Mesenchymal stem cell (in vitro differentiated cells and primary cell): ENCODE results near the gene ZBTB7C.

Source experiments
- DNase-seq: peaks from one replicate; pipeline ENCODE4 v3.0.0-alpha.2; 2013
- H2AFZ ChIP-seq: one replicate; pipeline ENCODE4 v1.6.1; 2013; ENCODE audit warnings: low read depth, mild to moderate bottlenecking, control low read depth, inconsistent platforms, low read length, moderate library complexity
- H2AK5ac ChIP-seq: 2 replicates; pipeline ENCODE4 v1.6.1; 2013; ENCODE audit warnings: low read length, moderate library complexity, mild to moderate bottlenecking, inconsistent platforms; ENCODE audit not compliant: severe bottlenecking
- H2BK120ac ChIP-seq: one replicate; pipeline ENCODE4 v1.6.1; 2013; ENCODE audit warnings: low read depth, mild to moderate bottlenecking, inconsistent platforms, low read length, moderate library complexity
- H2BK12ac ChIP-seq, 2 experiments: one replicate each; pipeline ENCODE4 v1.6.1; 2013; ENCODE audit warnings: inconsistent platforms in 2 of 2, low read length in 2 of 2, mild to moderate bottlenecking in 2 of 2, moderate library complexity in 2 of 2, control low read depth in 1 of 2
- H2BK15ac ChIP-seq: one replicate; pipeline ENCODE4 v1.6.1; 2013; ENCODE audit warnings: mild to moderate bottlenecking, low read depth, inconsistent platforms; ENCODE audit not compliant: poor library complexity, severe bottlenecking
- H2BK5ac ChIP-seq: 2 replicates; pipeline ENCODE4 v1.6.1; 2013; ENCODE audit warnings: low read depth, mild to moderate bottlenecking, low read length, control low read depth, inconsistent platforms; ENCODE audit not compliant: poor library complexity, severe bottlenecking
- H3K14ac ChIP-seq, 2 experiments: one replicate each; pipeline ENCODE4 v1.6.1; 2013; ENCODE audit warnings: inconsistent platforms in 2 of 2, low read length in 2 of 2, control low read depth in 1 of 2, mild to moderate bottlenecking in 1 of 2, moderate library complexity in 1 of 2
- H3K18ac ChIP-seq, 2 experiments: one replicate each; pipeline ENCODE4 v1.6.1; 2013; ENCODE audit warnings: inconsistent platforms in 2 of 2, low read length in 2 of 2, control low read depth in 1 of 2, low read depth in 1 of 2, mild to moderate bottlenecking in 1 of 2
- H3K23ac ChIP-seq, 2 experiments: one replicate each; pipeline ENCODE4 v1.6.1; 2013; ENCODE audit warnings: inconsistent platforms in 2 of 2, low read length in 2 of 2, mild to moderate bottlenecking in 2 of 2, moderate library complexity in 2 of 2, control low read depth in 1 of 2
- H3K27ac ChIP-seq: 2 replicates; pipeline ENCODE4 v1.5.1; 2013; ENCODE audit warnings: mild to moderate bottlenecking, moderate library complexity, low read length, control low read depth, inconsistent platforms; ENCODE audit not compliant: poor library complexity, severe bottlenecking
- H3K27me3 ChIP-seq, 2 experiments: 2 replicates each; pipeline versions ENCODE4 v1.6.1 to v1.7.0; 2013; ENCODE audit warnings: low read length in 2 of 2, mild to moderate bottlenecking in 2 of 2, moderate library complexity in 2 of 2, control low read depth in 1 of 2, inconsistent platforms in 1 of 2; ENCODE audit not compliant: control insufficient read depth in 1 of 2, insufficient read depth in 1 of 2
- H3K36me3 ChIP-seq, 2 experiments: 2 replicates each; pipeline versions ENCODE4 v1.6.1 to v1.7.0; 2013; ENCODE audit warnings: low read length in 2 of 2, control low read depth in 1 of 2, inconsistent platforms in 1 of 2, low read depth in 1 of 2, mild to moderate bottlenecking in 1 of 2; ENCODE audit not compliant: insufficient read depth in 2 of 2, control insufficient read depth in 1 of 2
- H3K4ac ChIP-seq, 2 experiments: one replicate each; pipeline ENCODE4 v1.6.1; 2013; ENCODE audit warnings: inconsistent platforms in 2 of 2, low read length in 2 of 2, mild to moderate bottlenecking in 2 of 2, moderate library complexity in 2 of 2, control low read depth in 1 of 2, low read depth in 1 of 2
- H3K4me1 ChIP-seq: 2 replicates; pipeline ENCODE4 v1.6.1; 2013; ENCODE audit warnings: low read depth, low read length, control low read depth; ENCODE audit not compliant: control insufficient read depth, insufficient read depth
- H3K4me2 ChIP-seq: 2 replicates; pipeline ENCODE4 v1.6.1; 2013; ENCODE audit warnings: low read length, mild to moderate bottlenecking, inconsistent platforms; ENCODE audit not compliant: poor library complexity, severe bottlenecking
- H3K4me3 ChIP-seq, 2 experiments: 2 replicates each; pipeline versions ENCODE4 v1.5.1 to v1.7.0; 2013; ENCODE audit warnings: low read length in 2 of 2, mild to moderate bottlenecking in 2 of 2, control low read depth in 1 of 2, low read depth in 1 of 2; ENCODE audit not compliant: insufficient read depth in 1 of 2
- H3K79me1 ChIP-seq: replicated peaks from 2 replicates; pipeline ENCODE4 v1.6.1; 2013; ENCODE audit warnings: mild to moderate bottlenecking, control low read depth, low read length, inconsistent platforms; ENCODE audit not compliant: poor library complexity, severe bottlenecking
- H3K9ac ChIP-seq: 2 replicates; pipeline ENCODE4 v1.7.0; 2013; ENCODE audit warnings: mild to moderate bottlenecking, low read length, moderate library complexity
- H3K9me3 ChIP-seq: 2 replicates; pipeline ENCODE4 v1.7.0; 2013; ENCODE audit warnings: mild to moderate bottlenecking, low read length; ENCODE audit not compliant: control insufficient read depth
- H4K8ac ChIP-seq: one replicate; pipeline ENCODE4 v1.6.1; 2013; ENCODE audit warnings: inconsistent platforms, mild to moderate bottlenecking, low read length, moderate library complexity
- H4K91ac ChIP-seq: one replicate; pipeline ENCODE4 v1.6.1; 2013; ENCODE audit warnings: mild to moderate bottlenecking, low read length, inconsistent platforms
- WGBS: methylation state at CpG from one replicate; pipeline ENCODE4 v1.1.7; 2013; ENCODE audit warnings: mixed read lengths; 5-methylcytosine and 5-hydroxymethylcytosine counted together

Gene ZBTB7C

DNA sequence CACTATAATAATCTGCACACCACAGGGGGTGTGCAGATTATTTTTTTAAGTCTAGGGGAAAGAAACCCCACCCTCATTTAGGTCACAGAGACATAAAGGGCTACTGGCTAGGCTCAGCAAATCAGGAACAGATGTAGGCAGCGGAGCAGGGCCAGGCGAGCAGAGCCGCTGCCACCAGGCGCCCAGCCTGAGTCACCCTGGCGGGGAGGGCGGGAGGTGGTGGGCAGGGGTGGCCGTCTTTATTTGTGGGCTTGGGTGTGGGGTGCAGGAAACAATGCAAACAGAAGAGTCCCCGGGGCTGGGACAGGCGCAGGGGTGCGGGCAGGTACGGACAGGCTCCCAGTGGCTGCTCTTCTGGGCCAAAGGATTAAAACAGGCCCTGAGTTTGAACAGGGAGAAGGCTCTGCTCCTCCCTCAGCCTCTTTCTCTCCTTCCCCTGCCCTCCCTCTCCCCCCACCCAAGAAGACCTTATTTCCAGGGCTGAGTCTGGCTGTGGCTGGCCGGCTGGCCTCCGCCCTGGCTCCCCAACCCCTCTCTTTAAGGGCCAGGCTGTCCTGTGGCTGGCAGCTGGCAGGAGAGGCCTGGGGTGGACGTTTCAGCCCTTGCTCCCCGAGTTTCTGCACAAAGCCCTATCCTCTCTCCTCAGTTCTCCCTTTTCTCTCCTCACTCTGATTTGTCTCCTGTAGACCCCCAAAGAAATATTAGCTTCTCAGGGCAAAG is 335.8 kb downstream of the ZBTB7C start:
- no peak overlapping the region for H4K91ac ChIP-seq
- H2BK120ac ChIP-seq: no peak overlapping the region
- no peaks in the 10 kb centered on the region for H3K9me3 ChIP-seq
- no peak overlapping the region for H2BK12ac ChIP-seq
- H3K4me3 ChIP-seq: no peak overlapping the region
- no peaks in the 10 kb centered on the region for H3K36me3 ChIP-seq
- 84% methylated on average over 14 of the region's 15 CpGs for WGBS
- H3K27me3 ChIP-seq: peaks cover 3 to 73% of the 10 kb centered on the region in 2 experiments
- peak overlapping the region; percentile 70 for H3K9ac ChIP-seq
- H3K79me1 ChIP-seq: no peaks in the 10 kb centered on the region
- H4K8ac ChIP-seq: no peak overlapping the region
- no peak for DNase-seq
- H3K4ac ChIP-seq: no peak overlapping the region
- H2AFZ ChIP-seq: no peak overlapping the region
- H3K4me2 ChIP-seq: no peak overlapping the region
- H3K27ac ChIP-seq: no peak overlapping the region
- H3K14ac ChIP-seq: no peak overlapping the region
- no peak overlapping the region for H2BK5ac ChIP-seq
- H3K18ac ChIP-seq: no peak overlapping the region
- H2AK5ac ChIP-seq: no peak overlapping the region
- H3K4me1 ChIP-seq: no peaks in the 10 kb centered on the region
- no peak overlapping the region for H2BK15ac ChIP-seq
- no peak overlapping the region for H3K23ac ChIP-seq

DNA sequence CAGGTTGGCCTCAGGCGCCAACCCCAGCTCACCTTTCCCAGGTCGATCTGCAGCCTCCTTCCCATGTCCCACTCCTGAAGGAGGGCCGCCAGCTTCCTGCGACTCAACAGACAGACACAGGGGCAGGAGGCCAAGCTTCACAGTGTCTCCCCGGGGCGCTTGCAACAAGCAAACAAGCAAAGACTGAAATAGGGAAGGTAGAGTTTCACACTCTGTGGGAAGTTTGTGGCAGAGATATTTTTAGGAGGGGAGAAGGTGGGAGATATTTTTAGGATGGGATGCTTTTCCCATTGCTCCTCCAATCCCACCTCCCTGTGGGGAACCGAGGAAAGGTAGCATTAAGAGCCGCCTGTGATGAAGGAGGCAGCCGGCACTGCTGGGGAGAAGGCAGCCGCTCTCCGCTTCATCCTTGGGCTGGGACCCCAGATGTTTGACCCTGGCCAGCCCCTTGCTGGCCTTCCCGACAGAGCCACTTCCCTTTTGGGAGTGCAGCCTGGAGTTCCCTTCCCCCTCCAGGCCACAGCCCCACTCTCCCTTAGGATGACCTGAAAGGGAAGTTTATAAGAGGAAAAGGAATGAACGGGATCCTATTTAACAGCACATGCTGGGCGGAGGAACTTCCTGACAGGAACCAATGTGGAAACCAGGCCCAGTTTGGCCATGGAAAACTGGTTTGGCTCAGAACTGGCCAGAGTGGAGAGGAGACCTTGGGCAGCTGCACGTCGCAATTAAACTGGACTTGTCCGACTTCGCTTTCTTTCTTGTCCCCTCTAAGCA is 336.6 kb downstream of the ZBTB7C start:
- no peak for DNase-seq
- H3K4me3 ChIP-seq: peak overlapping the region in 1 of 2 experiments; percentile 15
- H3K14ac ChIP-seq: no peak overlapping the region
- 76% methylated on average over 17 of the region's 18 CpGs for WGBS
- no peaks in the 10 kb centered on the region for H3K9me3 ChIP-seq
- no peak overlapping the region for H3K27ac ChIP-seq
- H4K91ac ChIP-seq: no peak overlapping the region
- no peak overlapping the region for H3K4me2 ChIP-seq
- H3K4ac ChIP-seq: no peak overlapping the region
- no peak overlapping the region for H2AFZ ChIP-seq
- no peaks in the 10 kb centered on the region for H3K36me3 ChIP-seq
- H2BK120ac ChIP-seq: no peak overlapping the region
- H3K79me1 ChIP-seq: no peaks in the 10 kb centered on the region
- no peak overlapping the region for H3K18ac ChIP-seq
- H3K23ac ChIP-seq: no peak overlapping the region
- H2AK5ac ChIP-seq: no peak overlapping the region
- H3K9ac ChIP-seq: peak overlapping the region; percentile 70
- H3K27me3 ChIP-seq: peaks cover 3 to 73% of the 10 kb centered on the region in 2 experiments
- H2BK15ac ChIP-seq: no peak overlapping the region
- no peak overlapping the region for H2BK12ac ChIP-seq
- H4K8ac ChIP-seq: no peak overlapping the region
- no peaks in the 10 kb centered on the region for H3K4me1 ChIP-seq
- no peak overlapping the region for H2BK5ac ChIP-seq

DNA sequence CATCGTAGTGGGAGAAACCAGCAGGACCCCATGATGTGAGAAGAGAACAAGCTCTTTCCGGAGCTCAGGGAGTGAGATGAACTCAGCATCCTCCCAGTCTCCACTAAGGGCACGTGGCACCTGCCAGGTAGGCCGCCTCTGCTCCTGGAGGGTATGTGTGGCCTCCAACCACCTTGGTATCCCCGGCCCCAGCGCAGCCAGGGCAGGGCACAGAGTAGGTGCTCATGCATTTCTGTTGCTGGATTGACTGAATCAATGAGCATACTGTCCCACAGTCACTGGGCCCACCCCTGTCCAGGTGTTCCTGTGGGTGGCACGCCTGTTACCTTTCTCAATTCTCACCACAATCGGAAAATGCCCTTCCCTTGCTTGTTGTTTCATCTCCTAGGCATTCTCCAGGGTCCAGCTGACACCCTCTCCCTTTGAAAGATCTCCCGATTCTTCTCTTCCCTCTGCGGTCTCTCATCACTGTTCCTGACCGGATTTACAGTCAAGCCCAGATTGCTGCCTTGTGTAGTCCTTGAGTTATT is 340.2 kb downstream of the ZBTB7C start:
- H2AK5ac ChIP-seq: no peak overlapping the region
- no peaks in the 10 kb centered on the region for H3K36me3 ChIP-seq
- H3K9me3 ChIP-seq: no peaks in the 10 kb centered on the region
- H3K18ac ChIP-seq: no peak overlapping the region
- H3K4me2 ChIP-seq: no peak overlapping the region
- no peak overlapping the region for H4K91ac ChIP-seq
- H3K23ac ChIP-seq: no peak overlapping the region
- H3K14ac ChIP-seq: no peak overlapping the region
- no peak overlapping the region for H2BK15ac ChIP-seq
- no peak overlapping the region for H3K4ac ChIP-seq
- no peak overlapping the region for H3K4me3 ChIP-seq
- H3K79me1 ChIP-seq: no peaks in the 10 kb centered on the region
- H2BK12ac ChIP-seq: no peak overlapping the region
- no peak overlapping the region for H2AFZ ChIP-seq
- H2BK5ac ChIP-seq: no peak overlapping the region
- WGBS: 80% methylated on average over 11 of the region's 11 CpGs
- no peak overlapping the region for H2BK120ac ChIP-seq
- peaks cover 0 to 56% of the 10 kb centered on the region in 2 experiments for H3K27me3 ChIP-seq
- no peak overlapping the region for H3K9ac ChIP-seq
- no peaks in the 10 kb centered on the region for H3K4me1 ChIP-seq
- no peak overlapping the region for H3K27ac ChIP-seq
- DNase-seq: no peak
- H4K8ac ChIP-seq: no peak overlapping the region

DNA sequence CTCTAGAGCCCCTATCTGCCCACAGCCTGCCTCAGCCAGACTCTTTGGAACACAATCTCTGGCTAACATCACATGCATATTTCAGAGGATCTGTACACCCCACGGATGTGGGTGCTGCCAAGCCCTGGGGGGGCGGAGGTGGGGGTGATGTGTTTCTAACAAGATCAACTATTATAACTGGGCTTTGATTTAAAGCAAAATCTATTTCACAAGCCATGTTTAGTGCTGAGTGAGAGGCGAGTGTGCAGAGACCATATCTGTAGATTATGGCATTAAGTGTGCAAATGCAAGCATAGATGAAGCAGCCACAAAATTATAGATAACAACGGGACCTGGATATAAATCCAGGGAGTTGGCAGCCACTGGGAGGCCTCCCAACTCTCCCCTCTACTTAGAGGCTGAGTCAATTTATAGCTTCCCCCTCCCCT is 342.9 kb downstream of the ZBTB7C start:
- H3K79me1 ChIP-seq: no peaks in the 10 kb centered on the region
- H3K9ac ChIP-seq: no peak overlapping the region
- H2BK15ac ChIP-seq: no peak overlapping the region
- H2AFZ ChIP-seq: no peak overlapping the region
- H3K27ac ChIP-seq: no peak overlapping the region
- H3K4me1 ChIP-seq: no peaks in the 10 kb centered on the region
- no peak overlapping the region for H3K14ac ChIP-seq
- no peak overlapping the region for H4K91ac ChIP-seq
- 82% methylated on average over 3 of the region's 4 CpGs for WGBS
- no peak overlapping the region for H3K23ac ChIP-seq
- DNase-seq: no peak
- H3K9me3 ChIP-seq: no peaks in the 10 kb centered on the region
- H2BK5ac ChIP-seq: no peak overlapping the region
- no peak overlapping the region for H2AK5ac ChIP-seq
- H3K4me2 ChIP-seq: no peak overlapping the region
- H3K27me3 ChIP-seq: peaks cover 0 to 43% of the 10 kb centered on the region in 2 experiments
- no peak overlapping the region for H3K4me3 ChIP-seq
- H4K8ac ChIP-seq: no peak overlapping the region
- H3K18ac ChIP-seq: no peak overlapping the region
- no peaks in the 10 kb centered on the region for H3K36me3 ChIP-seq
- H3K4ac ChIP-seq: no peak overlapping the region
- H2BK12ac ChIP-seq: no peak overlapping the region
- H2BK120ac ChIP-seq: no peak overlapping the region
